Fibroblast of lung (primary cell): ENCODE measurements around the gene MACF1.

ENCODE experiments used
- EZH2 ChIP-seq: IDR thresholded peaks from 2 replicates; pipeline ENCODE4 v1.5.1; 2012; ENCODE audit warnings: low read length, control low read depth, mild to moderate bottlenecking; ENCODE audit errors: missing control alignments
- TF ChIP-seq, protein P1 (sequence below), 2 donors: IDR thresholded peaks in 1 of 2; conservative IDR thresholded peaks in 1 of 2; 1 replicate in 1 of 2; 2 replicates in 1 of 2; pipeline ENCODE4 v1.5.1; 2011 to 2012; ENCODE audit warnings: low read length in 2 of 2, control low read depth in 1 of 2, inconsistent platforms in 1 of 2, low read depth in 1 of 2, mild to moderate bottlenecking in 1 of 2

DNA sequence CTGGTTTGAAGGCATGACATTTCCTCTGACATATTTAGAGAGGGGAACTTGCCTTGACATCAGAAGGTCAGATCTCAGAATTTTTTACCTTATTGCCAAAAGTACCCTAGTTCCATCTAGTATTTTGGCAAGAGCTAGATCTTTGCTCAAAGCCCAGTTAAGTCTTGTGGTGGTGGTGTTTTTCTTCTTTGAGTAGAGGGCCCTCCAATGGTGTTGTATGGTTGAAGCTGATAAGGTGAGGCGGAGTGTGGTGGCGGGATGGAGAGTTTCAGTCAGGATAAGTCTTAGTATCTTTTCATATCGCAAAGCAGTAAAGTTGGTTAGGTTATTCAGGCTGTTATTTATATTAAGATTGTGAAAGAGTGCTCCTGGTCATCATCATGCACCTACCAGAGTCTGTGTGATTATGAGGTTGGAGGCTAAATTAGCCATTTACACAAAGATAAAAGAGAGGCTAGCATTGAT is 20.1 kb upstream of the MACF1 start:
- TF ChIP-seq, protein P1, sequence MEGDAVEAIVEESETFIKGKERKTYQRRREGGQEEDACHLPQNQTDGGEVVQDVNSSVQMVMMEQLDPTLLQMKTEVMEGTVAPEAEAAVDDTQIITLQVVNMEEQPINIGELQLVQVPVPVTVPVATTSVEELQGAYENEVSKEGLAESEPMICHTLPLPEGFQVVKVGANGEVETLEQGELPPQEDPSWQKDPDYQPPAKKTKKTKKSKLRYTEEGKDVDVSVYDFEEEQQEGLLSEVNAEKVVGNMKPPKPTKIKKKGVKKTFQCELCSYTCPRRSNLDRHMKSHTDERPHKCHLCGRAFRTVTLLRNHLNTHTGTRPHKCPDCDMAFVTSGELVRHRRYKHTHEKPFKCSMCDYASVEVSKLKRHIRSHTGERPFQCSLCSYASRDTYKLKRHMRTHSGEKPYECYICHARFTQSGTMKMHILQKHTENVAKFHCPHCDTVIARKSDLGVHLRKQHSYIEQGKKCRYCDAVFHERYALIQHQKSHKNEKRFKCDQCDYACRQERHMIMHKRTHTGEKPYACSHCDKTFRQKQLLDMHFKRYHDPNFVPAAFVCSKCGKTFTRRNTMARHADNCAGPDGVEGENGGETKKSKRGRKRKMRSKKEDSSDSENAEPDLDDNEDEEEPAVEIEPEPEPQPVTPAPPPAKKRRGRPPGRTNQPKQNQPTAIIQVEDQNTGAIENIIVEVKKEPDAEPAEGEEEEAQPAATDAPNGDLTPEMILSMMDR (conservative IDR thresholded peaks at IDR 0.05 in 1 of 2, IDR thresholded peaks at IDR 0.05 in 1 of 2; ENCODE audit: low read depth in 1 of 2, low read length in 2 of 2), result no peak
- TF ChIP-seq EZH2, result no peak
